ENCODE data around the gene TAS1R1. TPM values are rescaled to one million over a fixed set of nuclear protein-coding genes. Genes with fewer than 3 reads are reported as not detected.

Gene TAS1R1
- total and polyA plus RNA-seq, 10 of the 15 experiments (the other 5 are each of a cell fraction or from before 2014, with no cell fraction given): 0.03 to 0.06 (median 0.04) TPM; not detected in 7

DNA sequence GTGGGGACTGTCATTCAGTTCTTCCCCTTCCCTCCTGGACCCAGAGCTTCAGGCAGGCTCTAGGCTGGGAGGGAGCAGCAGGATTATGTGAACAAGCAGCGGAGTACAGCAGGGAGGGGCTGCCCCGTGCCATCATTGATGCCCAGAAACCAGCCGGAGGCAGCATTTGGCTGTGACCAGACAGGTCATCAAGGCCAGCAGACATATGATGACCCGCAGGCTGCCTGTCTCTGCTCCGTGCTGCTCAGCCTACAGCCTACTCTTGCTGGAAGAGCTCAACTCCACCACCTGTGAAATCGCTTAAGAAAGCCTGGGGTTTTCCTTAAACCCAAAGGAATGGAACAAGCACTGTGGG, 42.6 kb downstream of the TAS1R1 start:
- ChIA-PET POLR2A (interaction anchor here (4.0 kb wide), 1 partner anchor 17 kb away, joined by 22 read pairs; the partner anchor contains the start of gene ZBTB48), SMC1A (ENCODE audit: uncharacterized antibody, unreplicated experiment) (no interaction called here), CTCF (interaction anchor here (1.4 kb wide), 1 partner anchor 43 kb away, joined by 6 read pairs; the partner anchor contains the start of genes NOL9 and TAS1R1), RAD21 (ENCODE audit: unreplicated experiment) (no interaction called here)
- Histone ChIP-seq H3K36me3 (ENCODE audit: control insufficient read depth in 2 of 2, insufficient read depth in 2 of 2, low read length in 1 of 2) (peaks cover 10 to 21% of the 10 kb centered on the region in 2 experiments), H3K9me3 (replicated peaks; ENCODE audit: control insufficient read depth, insufficient read depth, low read length) (no peaks in the 10 kb centered on the region), H3K4me3 (no peak overlapping the region), H3K27me3 (replicated peaks in 1 of 2; ENCODE audit: control insufficient read depth in 2 of 2, insufficient read depth in 2 of 2, low read length in 1 of 2) (no peaks in the 10 kb centered on the region), H3K9ac (ENCODE audit: control insufficient read depth, insufficient read depth, low read length) (no peak overlapping the region), H2AFZ (ENCODE audit: control insufficient read depth, low read depth, low read length) (no peak overlapping the region), H3K27ac (ENCODE audit: control insufficient read depth, insufficient read depth) (no peak overlapping the region), H3K4me2 (ENCODE audit: control insufficient read depth, insufficient read depth) (no peak overlapping the region), H3K79me2 (ENCODE audit: control insufficient read depth, insufficient read depth, low read length) (peaks cover 36% of the 10 kb centered on the region), H3K4me1 (ENCODE audit: control insufficient read depth, insufficient read depth, low read length) (peaks cover 9% of the 10 kb centered on the region), H4K20me1 (ENCODE audit: control insufficient read depth, insufficient read depth) (no peaks in the 10 kb centered on the region)
- in situ Hi-C loops (cut with MboI) (no loop called here), intact Hi-C loops (cut with micrococcal nuclease; ENCODE audit: unreplicated experiment) (no loop called here)
- DNase-seq (ENCODE audit: low read depth, low spot score) (no peak), FAIRE-seq (no peak), ATAC-seq (no peak)
- over 99% methylated on average over 6 of the region's 6 CpGs for WGBS (ENCODE audit: insufficient coverage, insufficient replicate concordance, low lambda C conversion rate, missing lambda C conversion rate)
- no TSS peak for BruUV-seq (replicated peaks)
- TF ChIP-seq CHD2 (IDR thresholded peaks at IDR 0.05; ENCODE audit: borderline replicate concordance, low read depth, low read length) (no peak), SKIL (IDR thresholded peaks at IDR 0.05; ENCODE audit: low read depth, poor library complexity, severe bottlenecking) (no peak), PKNOX1 (IDR thresholded peaks at IDR 0.05) (no peak), NR2C1 (IDR thresholded peaks at IDR 0.05) (no peak)
- TF ChIP-seq, protein P1, sequence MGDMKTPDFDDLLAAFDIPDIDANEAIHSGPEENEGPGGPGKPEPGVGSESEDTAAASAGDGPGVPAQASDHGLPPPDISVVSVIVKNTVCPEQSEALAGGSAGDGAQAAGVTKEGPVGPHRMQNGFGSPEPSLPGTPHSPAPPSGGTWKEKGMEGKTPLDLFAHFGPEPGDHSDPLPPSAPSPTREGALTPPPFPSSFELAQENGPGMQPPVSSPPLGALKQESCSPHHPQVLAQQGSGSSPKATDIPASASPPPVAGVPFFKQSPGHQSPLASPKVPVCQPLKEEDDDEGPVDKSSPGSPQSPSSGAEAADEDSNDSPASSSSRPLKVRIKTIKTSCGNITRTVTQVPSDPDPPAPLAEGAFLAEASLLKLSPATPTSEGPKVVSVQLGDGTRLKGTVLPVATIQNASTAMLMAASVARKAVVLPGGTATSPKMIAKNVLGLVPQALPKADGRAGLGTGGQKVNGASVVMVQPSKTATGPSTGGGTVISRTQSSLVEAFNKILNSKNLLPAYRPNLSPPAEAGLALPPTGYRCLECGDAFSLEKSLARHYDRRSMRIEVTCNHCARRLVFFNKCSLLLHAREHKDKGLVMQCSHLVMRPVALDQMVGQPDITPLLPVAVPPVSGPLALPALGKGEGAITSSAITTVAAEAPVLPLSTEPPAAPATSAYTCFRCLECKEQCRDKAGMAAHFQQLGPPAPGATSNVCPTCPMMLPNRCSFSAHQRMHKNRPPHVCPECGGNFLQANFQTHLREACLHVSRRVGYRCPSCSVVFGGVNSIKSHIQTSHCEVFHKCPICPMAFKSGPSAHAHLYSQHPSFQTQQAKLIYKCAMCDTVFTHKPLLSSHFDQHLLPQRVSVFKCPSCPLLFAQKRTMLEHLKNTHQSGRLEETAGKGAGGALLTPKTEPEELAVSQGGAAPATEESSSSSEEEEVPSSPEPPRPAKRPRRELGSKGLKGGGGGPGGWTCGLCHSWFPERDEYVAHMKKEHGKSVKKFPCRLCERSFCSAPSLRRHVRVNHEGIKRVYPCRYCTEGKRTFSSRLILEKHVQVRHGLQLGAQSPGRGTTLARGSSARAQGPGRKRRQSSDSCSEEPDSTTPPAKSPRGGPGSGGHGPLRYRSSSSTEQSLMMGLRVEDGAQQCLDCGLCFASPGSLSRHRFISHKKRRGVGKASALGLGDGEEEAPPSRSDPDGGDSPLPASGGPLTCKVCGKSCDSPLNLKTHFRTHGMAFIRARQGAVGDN (IDR thresholded peaks at IDR 0.05): no peak
- TF ChIP-seq, protein P2, sequence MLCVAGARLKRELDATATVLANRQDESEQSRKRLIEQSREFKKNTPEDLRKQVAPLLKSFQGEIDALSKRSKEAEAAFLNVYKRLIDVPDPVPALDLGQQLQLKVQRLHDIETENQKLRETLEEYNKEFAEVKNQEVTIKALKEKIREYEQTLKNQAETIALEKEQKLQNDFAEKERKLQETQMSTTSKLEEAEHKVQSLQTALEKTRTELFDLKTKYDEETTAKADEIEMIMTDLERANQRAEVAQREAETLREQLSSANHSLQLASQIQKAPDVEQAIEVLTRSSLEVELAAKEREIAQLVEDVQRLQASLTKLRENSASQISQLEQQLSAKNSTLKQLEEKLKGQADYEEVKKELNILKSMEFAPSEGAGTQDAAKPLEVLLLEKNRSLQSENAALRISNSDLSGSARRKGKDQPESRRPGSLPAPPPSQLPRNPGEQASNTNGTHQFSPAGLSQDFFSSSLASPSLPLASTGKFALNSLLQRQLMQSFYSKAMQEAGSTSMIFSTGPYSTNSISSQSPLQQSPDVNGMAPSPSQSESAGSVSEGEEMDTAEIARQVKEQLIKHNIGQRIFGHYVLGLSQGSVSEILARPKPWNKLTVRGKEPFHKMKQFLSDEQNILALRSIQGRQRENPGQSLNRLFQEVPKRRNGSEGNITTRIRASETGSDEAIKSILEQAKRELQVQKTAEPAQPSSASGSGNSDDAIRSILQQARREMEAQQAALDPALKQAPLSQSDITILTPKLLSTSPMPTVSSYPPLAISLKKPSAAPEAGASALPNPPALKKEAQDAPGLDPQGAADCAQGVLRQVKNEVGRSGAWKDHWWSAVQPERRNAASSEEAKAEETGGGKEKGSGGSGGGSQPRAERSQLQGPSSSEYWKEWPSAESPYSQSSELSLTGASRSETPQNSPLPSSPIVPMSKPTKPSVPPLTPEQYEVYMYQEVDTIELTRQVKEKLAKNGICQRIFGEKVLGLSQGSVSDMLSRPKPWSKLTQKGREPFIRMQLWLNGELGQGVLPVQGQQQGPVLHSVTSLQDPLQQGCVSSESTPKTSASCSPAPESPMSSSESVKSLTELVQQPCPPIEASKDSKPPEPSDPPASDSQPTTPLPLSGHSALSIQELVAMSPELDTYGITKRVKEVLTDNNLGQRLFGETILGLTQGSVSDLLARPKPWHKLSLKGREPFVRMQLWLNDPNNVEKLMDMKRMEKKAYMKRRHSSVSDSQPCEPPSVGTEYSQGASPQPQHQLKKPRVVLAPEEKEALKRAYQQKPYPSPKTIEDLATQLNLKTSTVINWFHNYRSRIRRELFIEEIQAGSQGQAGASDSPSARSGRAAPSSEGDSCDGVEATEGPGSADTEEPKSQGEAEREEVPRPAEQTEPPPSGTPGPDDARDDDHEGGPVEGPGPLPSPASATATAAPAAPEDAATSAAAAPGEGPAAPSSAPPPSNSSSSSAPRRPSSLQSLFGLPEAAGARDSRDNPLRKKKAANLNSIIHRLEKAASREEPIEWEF (IDR thresholded peaks at IDR 0.05; ENCODE audit: insufficient replicate concordance, low read depth, low read length): no peak

Data from GM12878 (cell line).